Measurements from ENCODE around the gene CD226. TPM values are rescaled to one million over a fixed set of nuclear protein-coding genes. Genes with fewer than 3 reads are reported as not detected.
"Not testable (repeated sequence)": the region's sequence is repeated elsewhere in the genome, so short reads cannot be mapped to it uniquely, and the experiment has no call there.

The CD226 gene
- 0.67 TPM for polyA plus RNA-seq (ENCODE audit: insufficient read length)

GRCh38 chr18:69947361-69948133 is at the start of gene CD226:
CD226 (minus strand) TSS chr18:69947873; CDS start chr18:69947406, 467 bp downstream.
- DNase-seq (ENCODE audit: low read depth) = no peak

- DNase-seq (ENCODE audit: low read depth) = no peak
Observed at GRCh38 chr18:69996951-69997798, 49.5 kb upstream of the CD226 start.

- no peak for DNase-seq (ENCODE audit: low read depth)
Observed at GRCh38 chr18:69996417-69996816, 48.7 kb upstream of the CD226 start.

- DNase-seq (ENCODE audit: low read depth) = no peak
Observed at GRCh38 chr18:69995774-69996173, 48.1 kb upstream of the CD226 start.

GRCh38 chr18:69992776-69993175 is 45.1 kb upstream of the CD226 start:
- no peak for DNase-seq (ENCODE audit: low read depth)

GRCh38 chr18:69987870-69988269 is 40.2 kb upstream of the CD226 start:
- no peak for DNase-seq (ENCODE audit: low read depth)

GRCh38 chr18:69985239-69985638 is 37.6 kb upstream of the CD226 start:
- no peak for DNase-seq (ENCODE audit: low read depth)

- DNase-seq (ENCODE audit: low read depth) = no peak
Observed at GRCh38 chr18:69982417-69982816, 34.7 kb upstream of the CD226 start.

- no peak for DNase-seq (ENCODE audit: low read depth)
Observed at GRCh38 chr18:69981948-69982347, 34.3 kb upstream of the CD226 start.

GRCh38 chr18:69980982-69981804 is 33.5 kb upstream of the CD226 start:
- no peak for DNase-seq (ENCODE audit: low read depth)

- no peak for DNase-seq (ENCODE audit: low read depth)
Observed at GRCh38 chr18:69980509-69980908, 32.8 kb upstream of the CD226 start.

- no peak for DNase-seq (ENCODE audit: low read depth)
Observed at GRCh38 chr18:69978732-69979715, 31.4 kb upstream of the CD226 start.

GRCh38 chr18:69975294-69975693 is 27.6 kb upstream of the CD226 start:
- not testable (repeated sequence) for DNase-seq (ENCODE audit: low read depth)

- DNase-seq (ENCODE audit: low read depth) = no peak
Observed at GRCh38 chr18:69974365-69974764, 26.7 kb upstream of the CD226 start.

GRCh38 chr18:69969491-69969890 is 21.8 kb upstream of the CD226 start:
- DNase-seq (ENCODE audit: low read depth) = no peak

- no peak for DNase-seq (ENCODE audit: low read depth)
Observed at GRCh38 chr18:69968039-69968438, 20.4 kb upstream of the CD226 start.

- DNase-seq (ENCODE audit: low read depth) = no peak
Observed at GRCh38 chr18:69963196-69963595, 15.5 kb upstream of the CD226 start.

GRCh38 chr18:69961718-69962117 is 14.0 kb upstream of the CD226 start:
- DNase-seq (ENCODE audit: low read depth) = no peak

- no peak for DNase-seq (ENCODE audit: low read depth)
Observed at GRCh38 chr18:69958422-69958821, 10.7 kb upstream of the CD226 start.

GRCh38 chr18:69957747-69958146 is 10.1 kb upstream of the CD226 start:
- DNase-seq (ENCODE audit: low read depth) = no peak
